NK-92 (cell line): ENCODE measurements around the gene NTRK3.

Experiments used
- DNase-seq: peaks from one replicate; lab custom pipeline; 2025; ENCODE audit not compliant: unreplicated experiment; lab: John Stamatoyannopoulos, UW

The NTRK3 gene

GRCh38 chr15:87902772-87903426, 353.6 kb downstream of the NTRK3 start:
- no peak for DNase-seq

DNA sequence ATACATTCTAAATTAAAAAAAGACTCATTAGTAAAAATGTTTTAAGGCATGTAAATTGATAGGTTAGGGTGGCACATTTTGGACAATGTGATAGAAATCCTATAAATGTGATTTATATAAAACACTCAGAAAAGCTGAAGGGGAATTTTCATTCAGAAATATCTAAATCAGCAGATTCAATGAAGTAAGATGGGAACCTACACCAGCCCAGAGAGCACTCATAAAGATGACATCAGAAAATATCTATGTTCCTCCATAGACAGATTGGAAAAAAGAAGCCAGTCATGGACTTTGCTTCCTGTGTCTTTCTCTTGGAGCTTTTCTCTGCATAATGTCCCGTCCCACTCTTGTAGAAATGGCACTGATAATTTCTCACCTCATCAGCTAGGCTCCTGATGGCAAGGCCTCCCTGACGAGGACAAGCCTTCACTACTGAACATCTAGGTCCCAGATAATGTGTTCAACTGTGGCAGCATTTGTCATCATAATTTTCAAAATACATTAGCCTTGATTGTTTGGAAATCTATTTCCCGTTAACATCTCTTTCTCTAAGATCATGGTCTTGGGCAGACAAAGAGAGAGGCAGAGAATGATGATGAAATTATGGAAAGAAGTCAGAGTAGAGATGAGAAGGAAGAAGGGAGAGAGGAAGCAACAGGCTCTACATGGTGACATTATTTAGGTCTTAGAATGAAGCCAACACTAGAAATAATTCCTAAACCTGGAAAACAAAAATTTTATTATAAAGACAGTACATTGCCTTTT, 354.4 kb downstream of the NTRK3 start:
- DNase-seq, result no peak

GRCh38 chr15:87901008-87901407, 355.5 kb downstream of the NTRK3 start:
- DNase-seq, result no peak

- DNase-seq, result no peak
These were observed 359.6 kb downstream of the NTRK3 start for GRCh38 chr15:87896936-87897335.

DNA sequence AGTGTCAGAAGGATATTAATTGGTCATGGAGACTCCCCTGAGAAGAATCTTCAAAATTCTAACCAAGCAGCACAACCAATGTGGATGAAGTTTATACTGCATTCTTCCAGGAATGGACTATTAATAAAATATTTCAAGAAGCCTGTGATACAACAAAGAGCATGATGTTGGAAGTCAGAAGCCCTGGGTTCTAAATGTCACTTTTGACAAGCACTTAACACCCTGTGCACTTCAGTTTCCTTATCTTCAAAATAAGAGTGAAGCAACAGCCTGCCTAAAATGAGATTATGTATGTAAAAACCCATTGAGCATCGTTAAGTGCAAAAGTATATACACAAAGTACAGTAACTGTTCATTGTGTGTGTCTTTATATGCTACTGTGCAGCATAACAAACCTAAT, 369.4 kb downstream of the NTRK3 start:
- DNase-seq, result no peak

DNA sequence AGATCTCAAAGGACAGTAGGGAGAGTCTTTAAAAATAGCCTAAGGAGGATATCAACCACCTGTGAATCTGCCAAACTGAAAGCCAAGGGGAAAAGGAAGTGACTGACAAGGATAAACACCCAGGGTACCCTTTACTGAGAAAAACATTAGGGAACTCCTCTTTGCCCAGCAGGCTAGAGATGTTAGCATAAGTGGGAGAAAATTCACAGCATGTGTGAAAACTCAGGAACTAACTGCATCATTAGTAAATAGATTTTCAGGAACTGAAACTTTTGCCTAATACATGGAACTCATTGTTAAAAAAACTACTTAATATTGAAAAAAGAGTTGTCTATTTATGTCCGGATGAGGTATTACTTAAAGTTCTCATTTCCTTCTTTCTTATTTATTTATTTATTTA, 375.5 kb downstream of the NTRK3 start:
- no peak for DNase-seq

- DNase-seq, result no peak
These were observed 378.6 kb downstream of the NTRK3 start for GRCh38 chr15:87877822-87878542.

GRCh38 chr15:87877114-87877810, 379.3 kb downstream of the NTRK3 start:
- no peak for DNase-seq

- DNase-seq, result no peak
These were observed 381.4 kb downstream of the NTRK3 start for GRCh38 chr15:87874896-87875711.

GRCh38 chr15:87873516-87873915, 383.0 kb downstream of the NTRK3 start:
- DNase-seq, result no peak

DNA sequence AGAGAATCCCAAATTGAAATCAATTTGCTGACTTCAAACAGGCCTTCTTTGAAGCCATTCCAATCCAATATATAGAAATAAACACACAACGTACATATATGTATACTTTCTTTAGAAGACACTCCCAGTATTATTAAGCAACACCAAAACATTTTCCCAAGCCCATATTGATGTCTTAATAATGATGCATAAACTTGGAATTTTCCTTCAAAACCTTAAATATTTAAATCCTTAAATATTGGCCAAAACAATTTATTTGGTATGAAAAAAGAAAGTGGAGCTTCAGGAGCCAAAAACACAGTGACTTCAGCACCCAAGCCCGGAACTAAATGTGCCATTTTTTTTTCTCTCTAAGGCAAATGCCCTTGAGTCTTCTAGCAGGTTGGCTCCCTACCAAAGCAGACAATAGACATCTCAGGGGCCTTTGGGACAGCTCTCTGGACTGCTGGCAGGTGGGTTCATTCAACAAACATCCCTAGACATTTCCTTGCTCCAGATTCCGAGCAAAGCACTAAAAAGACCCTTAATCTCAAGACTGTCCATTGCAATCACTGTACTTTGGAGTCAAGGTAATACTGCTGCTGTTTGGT, 384.7 kb downstream of the NTRK3 start:
- DNase-seq, result no peak

DNA sequence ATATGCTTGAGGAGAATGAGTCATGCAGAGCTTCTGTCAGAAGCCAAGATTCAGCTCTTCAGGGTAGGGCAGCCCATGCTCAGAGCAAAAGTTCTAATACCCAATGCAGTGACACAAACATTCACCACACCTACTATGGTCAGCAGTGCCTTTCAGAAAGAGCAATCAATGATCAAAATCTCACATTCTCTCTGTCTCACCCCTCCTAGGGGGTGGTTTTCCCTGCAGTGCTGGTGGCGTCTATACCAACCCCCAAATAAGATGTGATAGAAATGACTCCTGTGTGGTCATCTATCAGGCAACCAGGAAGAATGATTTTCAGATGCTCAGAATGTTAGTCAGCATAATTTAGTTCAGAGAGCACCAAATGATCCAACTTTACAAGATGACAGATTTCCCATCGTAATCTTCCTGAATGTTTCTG, 385.3 kb downstream of the NTRK3 start:
- no peak for DNase-seq

DNA sequence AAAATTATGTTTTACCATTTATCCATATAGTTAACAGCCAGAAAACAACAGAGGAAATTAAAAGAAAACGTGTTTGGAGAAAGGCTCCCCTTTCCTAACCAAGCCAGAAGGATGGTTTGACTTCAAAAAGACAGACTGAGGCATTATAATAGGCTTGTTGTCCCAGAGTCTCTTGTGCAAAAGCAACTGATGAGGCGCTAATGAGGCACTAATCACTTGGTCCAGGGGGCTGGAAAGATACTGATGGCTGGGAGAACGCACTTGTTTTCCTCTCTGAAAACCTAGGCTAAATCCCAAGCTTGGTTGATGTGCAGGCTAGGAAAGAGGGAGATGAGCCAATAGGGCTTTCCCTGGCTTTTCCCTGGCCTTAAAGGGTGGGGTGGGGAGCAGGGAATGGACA, 389.6 kb downstream of the NTRK3 start:
- no peak for DNase-seq

DNA sequence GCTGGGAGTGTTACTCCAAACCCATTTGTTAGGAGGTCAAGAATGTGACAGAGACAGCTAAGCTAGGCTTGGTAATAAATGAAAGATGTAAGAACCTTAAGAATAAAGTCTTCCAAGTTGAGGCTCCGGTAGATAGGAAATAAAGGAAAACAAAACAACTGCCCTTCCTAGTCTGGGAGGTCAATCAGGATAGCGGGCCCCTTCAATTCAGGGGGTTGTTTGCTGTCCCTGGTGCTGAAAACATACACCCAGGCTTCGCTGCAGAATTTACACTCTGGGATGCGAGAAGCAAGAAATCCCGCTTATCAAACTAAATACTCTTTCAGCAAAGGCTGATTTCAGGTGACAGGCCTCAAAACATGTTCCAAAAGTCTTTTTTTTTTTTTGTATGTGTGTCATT, 393.4 kb downstream of the NTRK3 start:
- no peak for DNase-seq

GRCh38 chr15:87860743-87861142, 395.8 kb downstream of the NTRK3 start:
- DNase-seq, result no peak

DNA sequence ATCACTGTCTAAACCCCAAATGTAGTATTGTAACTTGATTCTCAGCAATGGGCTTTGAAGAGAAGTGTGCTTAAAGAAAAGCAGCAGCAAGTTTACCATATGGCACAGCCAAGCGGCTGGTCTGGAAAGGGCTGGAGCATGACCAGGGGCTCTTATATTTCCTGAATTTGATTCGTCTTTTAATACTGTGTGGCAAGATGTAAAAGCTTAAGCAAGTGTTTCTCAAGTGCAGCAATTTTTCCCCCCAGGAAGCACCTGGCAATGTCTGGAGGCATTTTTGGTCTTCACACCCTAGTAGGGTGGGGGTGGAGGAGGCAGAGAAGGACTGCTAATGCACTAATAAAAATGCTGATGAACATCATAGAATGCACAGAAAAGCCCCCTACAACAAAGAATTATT, 397.9 kb downstream of the NTRK3 start:
- no peak for DNase-seq

- DNase-seq, result no peak
These were observed 405.0 kb downstream of the NTRK3 start for GRCh38 chr15:87851497-87851896.

DNA sequence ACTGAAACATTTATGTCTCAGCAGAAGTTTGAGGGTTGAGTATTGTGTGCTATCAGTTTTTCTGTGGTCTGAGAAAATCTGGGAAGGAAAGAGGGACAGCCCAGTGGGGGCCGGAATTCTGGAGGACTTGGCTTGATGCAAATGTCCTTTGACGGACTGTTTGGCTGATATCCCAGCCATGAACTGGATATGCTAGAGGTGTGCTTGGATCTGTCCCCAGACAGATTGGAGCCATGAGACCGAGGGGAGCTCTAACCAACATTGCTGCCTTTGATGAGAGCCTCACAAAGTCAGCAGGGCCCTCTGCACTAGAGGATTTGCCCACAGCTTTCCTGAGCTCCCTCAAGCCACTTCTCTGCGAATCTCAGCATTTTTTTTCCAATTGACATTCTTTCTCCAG, 405.6 kb downstream of the NTRK3 start:
- no peak for DNase-seq

DNA sequence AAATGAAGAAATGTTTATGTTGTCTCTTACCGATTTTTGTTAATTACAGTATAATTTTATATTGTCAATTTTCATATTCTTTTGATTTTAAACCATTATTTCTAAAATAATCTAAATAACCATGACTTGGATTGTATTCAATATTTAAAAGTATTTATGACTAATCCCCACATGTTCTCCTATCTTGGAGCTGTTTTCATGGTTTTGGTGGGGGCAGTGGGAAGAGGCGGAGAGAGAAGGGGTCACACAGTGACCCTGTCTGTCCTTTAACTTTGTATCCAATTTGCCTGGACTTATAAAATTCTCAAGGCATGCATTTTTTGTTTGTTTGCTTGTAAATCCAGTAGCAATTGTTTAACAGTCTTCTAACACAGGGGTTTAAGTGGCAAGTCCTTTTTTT, 407.4 kb downstream of the NTRK3 start:
- DNase-seq, result no peak

GRCh38 chr15:87848012-87848411, 408.5 kb downstream of the NTRK3 start:
- no peak for DNase-seq
